GM10266 (cell line): ENCODE data around the gene RIMKLB.
"Not testable (repeated sequence)": the region's sequence is repeated elsewhere in the genome, so short reads cannot be mapped to it uniquely, and the experiment has no call there.

Experiments used
- DNase-seq: peaks from one replicate; pipeline ENCODE4 v3.0.0; 2012; ENCODE audit errors: extremely low spot score
- TF ChIP-seq, protein P1 (sequence below): IDR thresholded peaks from 2 replicates; pipeline ENCODE4 v1.5.1; 2012; ENCODE audit warnings: mild to moderate bottlenecking, low read depth; ENCODE audit not compliant: control insufficient read depth, insufficient read depth; ENCODE audit errors: missing control alignments

RIMKLB gene

GRCh38 chr12:8746046-8746445 lies 48.3 kb downstream of the RIMKLB start:
- no peak for DNase-seq
- TF ChIP-seq, protein P1, sequence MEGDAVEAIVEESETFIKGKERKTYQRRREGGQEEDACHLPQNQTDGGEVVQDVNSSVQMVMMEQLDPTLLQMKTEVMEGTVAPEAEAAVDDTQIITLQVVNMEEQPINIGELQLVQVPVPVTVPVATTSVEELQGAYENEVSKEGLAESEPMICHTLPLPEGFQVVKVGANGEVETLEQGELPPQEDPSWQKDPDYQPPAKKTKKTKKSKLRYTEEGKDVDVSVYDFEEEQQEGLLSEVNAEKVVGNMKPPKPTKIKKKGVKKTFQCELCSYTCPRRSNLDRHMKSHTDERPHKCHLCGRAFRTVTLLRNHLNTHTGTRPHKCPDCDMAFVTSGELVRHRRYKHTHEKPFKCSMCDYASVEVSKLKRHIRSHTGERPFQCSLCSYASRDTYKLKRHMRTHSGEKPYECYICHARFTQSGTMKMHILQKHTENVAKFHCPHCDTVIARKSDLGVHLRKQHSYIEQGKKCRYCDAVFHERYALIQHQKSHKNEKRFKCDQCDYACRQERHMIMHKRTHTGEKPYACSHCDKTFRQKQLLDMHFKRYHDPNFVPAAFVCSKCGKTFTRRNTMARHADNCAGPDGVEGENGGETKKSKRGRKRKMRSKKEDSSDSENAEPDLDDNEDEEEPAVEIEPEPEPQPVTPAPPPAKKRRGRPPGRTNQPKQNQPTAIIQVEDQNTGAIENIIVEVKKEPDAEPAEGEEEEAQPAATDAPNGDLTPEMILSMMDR: no peak

DNA sequence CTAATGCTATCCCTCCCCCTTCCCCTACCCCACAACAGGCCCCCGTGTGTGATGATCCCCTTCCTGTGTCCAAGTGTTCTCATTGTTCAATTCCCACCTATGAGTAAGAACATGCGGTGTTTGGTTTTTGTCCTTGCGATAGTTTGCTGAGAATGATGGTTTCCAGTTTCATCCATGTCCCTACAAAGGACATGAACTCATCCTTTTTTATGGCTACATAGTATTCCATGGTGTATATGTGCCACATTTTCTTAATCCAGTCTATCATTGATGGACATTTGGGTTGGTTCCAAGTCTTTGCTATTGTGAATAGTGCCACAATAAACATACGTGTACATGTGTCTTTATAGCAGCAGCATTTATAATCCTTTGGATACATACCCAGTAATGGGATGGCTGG lies 62.3 kb downstream of the RIMKLB start:
- DNase-seq: not testable (repeated sequence)

GRCh38 chr12:8762701-8763100 lies 64.9 kb downstream of the RIMKLB start:
- DNase-seq: not testable (repeated sequence)

DNA sequence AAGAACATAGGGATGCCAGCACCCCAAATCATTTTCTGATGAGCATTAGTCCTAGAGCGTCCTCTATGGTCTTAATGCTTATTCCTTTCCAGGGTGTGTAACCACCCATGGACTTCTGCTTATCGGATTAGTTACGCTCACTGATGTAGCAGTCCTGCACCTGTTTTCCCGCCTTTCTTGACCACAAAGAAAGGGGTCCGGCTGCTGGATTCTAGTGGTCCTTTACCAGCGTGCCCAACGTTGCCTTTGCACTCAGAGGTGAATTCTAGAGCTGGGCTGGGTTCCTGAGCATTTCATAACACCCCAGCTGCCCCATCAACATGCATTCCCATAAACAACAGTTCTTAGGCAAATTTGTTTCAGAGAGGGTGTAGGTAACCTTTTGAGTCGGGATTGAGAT lies 68.3 kb downstream of the RIMKLB start:
- not testable (repeated sequence) for DNase-seq

GRCh38 chr12:8770499-8770898 lies 72.7 kb downstream of the RIMKLB start:
- no peak for DNase-seq
- TF ChIP-seq, protein P1: no peak

DNA sequence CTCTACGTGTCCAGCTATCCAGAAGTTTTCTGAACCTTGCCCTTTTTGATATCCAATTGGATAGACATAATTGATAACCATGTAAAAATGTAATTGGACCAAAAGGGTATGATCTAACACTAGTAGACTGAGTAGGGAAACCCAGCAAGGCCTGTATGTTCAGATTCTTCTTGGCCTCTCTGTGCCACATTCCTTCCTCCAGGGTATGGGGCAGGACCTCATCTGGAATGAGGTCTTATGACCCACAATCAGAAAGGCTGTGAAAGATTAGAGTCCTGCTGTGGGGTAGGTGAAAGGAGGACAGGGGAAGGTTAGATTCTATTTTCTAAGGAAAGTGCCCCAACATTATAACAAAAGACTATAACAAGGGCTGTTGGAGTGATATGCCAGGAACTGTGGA lies 73.3 kb downstream of the RIMKLB start:
- DNase-seq: no peak
- TF ChIP-seq, protein P1: no peak

- DNase-seq: no peak
- TF ChIP-seq, protein P1: no peak
Observed at GRCh38 chr12:8773461-8773860, 75.7 kb downstream of the RIMKLB start.

DNA sequence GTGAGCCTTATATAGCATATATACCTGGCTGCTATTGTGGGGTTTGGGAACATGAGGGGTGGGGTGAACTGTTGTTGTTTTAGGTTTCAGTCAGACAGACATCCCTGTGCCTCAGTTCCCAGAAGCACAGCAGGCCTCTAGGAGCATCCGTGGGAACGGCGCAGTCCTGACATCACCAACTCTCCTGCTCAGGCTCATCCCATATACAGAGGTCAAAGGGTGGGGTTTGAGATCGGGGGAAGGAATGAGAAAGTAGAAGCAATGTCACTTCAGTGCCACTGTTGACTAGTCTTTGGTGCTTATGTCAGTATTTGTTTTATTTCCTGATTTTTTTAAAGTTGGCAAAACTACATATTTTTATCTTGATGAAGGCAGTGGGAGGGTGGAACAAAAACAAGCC lies 81.5 kb downstream of the RIMKLB start:
- TF ChIP-seq, protein P1: no peak
- no peak for DNase-seq

DNA sequence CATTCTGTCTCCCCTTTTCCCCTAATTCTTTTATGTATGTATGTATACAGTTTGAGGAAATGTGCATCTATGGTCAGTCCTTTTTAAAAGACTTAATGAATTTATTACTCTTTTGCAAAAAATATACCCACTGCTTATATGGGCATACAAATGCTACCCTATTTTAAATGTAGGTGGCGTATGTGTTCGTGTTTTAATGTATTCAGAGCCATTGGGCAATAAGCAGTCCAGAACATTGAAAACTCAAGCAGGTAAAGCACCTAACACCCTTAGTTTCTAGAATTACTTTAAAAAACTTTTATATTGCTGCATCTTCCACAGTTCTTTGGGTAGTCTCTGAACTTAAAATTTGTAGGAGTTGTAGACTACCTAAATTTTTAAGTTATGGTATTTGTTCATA lies 82.1 kb downstream of the RIMKLB start:
- TF ChIP-seq, protein P1: no peak

More for the DNA sequence above, 82.1 kb downstream of the RIMKLB start:
- no peak for DNase-seq
